ENCODE results near the gene REELD1.

REELD1 gene

DNA sequence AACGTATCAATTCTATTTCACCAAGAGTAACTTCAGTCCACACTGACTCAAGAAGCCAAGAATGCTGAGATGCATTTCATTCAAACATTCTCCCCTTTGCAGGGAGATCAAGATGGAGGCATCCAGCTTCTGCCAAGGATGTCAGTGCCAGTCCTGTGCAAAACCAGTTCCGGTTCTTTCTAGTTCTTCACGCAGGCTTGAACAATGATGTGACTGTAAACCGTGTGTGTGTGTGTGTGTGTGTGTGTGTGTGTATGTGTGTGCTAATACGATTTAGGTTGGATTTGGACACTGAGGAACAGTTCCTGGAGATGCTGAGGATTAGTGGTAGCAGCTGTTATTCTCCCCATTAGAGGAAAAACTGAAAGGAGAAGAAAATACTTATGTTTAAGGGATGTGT lies at the start of gene REELD1:
TSS of gene REELD1 (plus strand) at position 301 of the 400 bp plus-strand sequence. CDS start 2,415 bp downstream, outside the sequence.
- DNase-seq = no peak

DNA sequence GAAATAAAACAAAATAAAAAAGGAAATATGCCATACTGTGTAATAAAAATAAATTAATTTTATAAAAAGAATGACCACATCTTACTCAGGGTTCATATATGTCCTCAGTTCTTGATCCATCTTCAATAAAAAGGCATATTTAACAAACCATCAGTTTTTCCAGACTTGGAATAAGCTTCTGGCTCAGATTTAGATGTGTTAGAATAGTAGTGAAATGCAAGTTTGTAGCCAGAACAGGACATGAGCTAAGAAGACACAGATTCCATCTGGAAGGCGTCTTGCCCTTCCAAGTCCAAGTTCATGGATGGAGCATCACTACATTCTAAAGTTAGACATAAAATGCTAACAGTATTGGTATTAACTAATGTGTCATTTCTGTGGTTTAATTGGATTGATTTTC lies 49.1 kb upstream of the REELD1 start:
- DNase-seq = no peak

DNA sequence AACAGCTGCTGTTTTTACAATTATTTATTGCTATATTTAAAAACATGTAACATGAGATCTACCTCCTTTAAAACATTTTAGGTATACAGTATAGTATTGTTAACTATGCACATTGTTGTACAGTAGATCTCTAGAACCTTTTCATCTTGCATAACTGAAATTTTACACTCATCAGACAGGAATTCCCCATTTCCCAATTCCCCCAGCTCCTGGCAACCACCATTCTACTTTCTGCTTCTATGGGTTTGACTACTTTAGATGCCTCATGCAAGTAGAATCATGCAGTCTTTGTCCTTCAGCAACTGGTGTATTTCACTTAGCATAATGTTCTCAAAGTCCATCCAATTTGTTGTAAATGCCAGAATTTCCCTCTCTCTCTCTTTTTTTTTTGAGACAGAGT lies 48.5 kb upstream of the REELD1 start:
- no peak for DNase-seq

DNA sequence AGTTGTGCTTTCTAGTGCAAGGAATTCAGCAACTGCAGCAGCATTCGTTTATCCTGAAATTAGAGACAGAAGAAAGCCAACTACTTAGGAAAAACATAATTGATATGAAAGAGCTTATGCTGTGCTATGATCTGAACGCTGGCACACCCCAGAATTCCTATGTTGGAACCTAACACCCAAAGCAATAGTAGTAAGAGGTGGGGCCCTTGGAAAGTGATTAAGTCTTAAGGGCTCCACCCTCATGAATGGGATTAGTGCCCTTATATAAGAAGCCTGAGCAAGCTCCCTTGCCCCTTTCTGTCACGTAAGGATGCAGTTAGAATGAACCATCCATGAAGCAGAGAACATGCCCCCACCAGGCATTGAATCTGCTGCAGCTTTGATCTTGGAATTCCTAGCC lies 44.2 kb upstream of the REELD1 start:
- no peak for DNase-seq

DNA sequence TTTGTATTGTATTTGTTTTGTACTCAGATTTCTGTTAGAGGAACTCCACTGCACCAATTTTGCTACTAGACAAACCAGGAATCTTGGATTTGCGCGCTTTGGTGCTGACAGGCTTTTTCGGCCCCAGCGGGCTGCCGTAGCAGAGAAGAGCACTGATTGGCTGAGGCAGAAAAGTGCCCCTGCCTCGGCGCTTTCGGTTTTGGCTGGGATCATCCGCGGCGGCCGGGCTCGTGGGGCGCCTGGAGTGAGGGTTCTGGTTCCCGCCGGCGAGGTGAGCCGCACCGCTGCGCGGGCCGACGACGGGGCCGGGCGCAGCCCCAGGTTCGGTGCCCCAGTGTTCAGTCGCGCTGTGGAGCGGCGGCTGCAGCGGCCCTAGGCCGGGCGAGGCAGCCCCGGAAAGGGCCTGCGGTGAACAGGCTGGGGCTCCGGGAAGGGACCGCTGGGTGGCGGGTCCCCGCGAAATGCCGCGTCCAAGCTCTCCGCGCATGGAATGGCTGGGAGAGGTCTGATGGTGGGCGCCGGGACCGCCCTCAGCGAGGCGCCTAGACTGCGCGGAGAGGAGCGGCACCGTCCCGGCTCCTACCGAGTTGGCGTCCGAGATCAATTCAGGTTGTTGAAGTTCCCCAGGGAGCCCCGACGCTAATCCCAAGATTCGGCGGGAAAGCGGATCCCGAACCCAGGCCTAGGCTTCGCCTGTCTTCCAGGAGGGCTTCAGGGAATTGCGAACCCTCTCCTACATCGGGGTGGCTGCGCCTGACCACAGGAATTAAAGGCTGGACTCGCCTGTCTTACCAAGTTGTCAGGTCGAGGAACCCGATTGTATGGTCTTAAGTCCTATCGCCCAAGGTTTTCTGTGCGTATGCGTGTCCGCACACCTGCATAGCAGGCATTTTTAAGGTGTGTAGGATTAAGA lies 38.5 kb upstream of the REELD1 start, which contains the start of gene LSM6:
TSS of gene LSM6 (plus strand) at position 178 of the 913 bp plus-strand sequence. CDS start 7,204 bp downstream, outside the sequence.
- peak; percentile 87 for DNase-seq

DNA sequence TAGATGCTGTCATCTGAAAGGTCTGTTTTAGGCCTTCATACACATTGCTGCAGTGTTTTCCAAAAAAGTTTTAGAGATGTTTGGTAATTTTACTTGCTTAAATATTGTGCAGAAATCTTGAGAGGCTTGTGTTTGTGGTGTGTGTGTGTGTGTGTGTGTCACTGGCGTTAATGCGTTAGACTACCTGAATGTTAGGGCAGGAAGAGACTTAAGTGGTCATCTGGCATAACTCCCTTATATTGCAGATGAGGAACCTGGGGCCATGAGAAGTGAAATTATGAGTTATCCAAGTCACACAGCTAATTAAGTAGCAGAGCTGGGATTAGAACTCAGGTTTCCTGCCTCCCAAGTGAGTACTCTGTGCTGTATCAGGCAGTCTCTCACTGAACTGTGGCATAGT lies 37.4 kb upstream of the REELD1 start:
- no peak for DNase-seq

DNA sequence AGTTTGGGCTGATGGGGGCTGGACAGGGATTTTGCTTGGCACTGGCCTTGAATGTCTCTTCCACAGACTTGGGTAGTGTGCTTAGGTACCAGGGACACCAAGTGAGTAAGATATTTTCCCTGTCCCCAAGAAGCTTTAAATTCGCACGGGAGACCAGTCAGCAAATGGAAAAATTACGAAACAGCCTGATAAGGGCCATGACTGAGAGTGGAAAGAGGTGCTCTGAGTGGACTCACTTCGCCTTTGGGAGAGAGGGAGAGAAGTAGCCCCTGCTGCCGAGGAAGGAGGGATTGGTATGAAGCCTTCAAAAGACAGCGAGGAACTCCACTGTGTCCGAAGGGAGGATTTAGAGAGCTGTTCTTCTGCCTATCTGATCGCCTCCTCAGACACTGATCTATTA lies 36.2 kb upstream of the REELD1 start:
- no peak for DNase-seq

DNA sequence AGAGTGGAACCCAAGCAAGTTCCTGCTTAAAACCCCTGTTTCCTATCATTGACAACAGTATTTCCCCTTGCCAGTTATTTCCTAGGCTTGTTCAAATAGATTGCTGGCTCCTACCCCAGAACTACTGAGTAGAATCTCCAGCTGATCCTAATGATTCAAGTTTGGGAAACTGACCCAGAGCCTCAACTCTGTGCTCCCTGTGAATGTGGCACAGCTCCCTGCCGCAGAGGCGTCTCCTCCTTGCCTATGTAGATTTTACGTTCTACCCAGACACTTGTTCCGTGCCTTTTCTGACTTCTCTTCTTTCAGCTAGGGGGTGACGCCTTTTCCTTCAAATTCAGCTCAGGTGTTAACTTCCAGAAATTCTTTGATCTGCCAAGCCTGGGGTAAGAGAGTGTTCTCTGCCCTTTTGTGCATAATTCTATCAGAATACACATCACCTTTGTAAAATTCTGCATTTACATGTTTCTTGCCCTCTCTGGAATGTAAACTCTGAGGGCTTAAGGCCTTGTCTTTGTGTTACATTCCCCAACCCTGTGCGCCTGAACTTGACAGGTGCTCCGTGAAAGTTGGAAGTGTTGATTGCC lies 34.5 kb upstream of the REELD1 start:
- DNase-seq = no peak

DNA sequence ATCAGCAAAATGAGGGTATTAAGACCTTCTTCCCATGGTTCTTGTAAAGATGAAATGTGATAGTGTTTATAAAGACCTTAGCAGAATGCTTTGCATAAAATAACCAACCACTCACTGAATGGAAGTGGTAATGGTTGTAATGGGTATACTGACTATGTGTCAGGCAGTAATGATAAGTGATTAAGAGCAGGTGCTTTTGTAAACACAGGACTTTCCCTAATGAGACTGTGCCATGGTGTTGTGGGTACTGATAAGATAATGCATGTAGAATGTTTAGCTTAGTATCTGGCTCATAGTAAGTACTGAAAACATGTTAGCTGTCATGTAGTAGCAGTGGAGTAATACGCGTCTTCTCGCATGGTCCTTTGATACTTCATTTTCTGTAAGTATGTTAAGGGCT lies 31.9 kb upstream of the REELD1 start:
- peak; percentile 57 for DNase-seq

DNA sequence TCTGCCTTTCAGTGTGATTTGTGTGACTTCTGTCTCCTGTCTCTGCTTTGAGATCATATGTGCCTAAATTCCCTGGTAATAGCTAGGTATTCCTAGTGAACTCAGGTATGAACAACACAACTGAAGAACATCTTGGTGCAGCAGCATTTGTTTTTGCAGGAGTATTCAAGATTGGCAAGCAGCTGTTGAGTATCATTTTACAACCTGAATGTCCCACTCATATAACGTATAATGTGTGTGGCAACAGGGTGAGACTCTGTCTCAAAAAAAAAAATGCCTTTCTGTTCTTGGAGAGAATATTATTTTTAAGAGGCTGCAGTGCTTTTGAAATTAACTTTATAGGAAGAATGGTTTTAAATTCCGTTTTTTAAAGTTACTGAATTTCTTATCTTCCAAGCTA lies 31.1 kb upstream of the REELD1 start:
- DNase-seq = no peak

DNA sequence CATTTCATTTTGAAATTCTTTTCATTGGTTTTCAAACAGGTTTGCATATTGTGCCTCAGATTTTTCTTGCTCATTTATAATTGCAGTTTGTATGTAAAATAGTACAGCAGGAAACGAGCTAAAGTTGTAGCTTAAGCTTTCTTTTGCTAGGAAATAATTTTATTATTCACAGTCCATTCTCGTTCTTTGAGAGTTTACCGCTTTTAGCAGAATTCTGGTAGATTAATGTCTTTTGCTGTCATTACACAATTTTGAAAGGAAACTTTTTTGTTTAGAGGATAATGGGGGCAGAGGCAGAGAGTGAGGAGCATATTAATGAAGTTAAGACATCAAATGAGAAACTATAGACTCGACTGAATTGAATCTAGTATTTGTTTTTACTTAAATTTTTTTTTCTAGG lies 28.3 kb upstream of the REELD1 start:
- no peak for DNase-seq

DNA sequence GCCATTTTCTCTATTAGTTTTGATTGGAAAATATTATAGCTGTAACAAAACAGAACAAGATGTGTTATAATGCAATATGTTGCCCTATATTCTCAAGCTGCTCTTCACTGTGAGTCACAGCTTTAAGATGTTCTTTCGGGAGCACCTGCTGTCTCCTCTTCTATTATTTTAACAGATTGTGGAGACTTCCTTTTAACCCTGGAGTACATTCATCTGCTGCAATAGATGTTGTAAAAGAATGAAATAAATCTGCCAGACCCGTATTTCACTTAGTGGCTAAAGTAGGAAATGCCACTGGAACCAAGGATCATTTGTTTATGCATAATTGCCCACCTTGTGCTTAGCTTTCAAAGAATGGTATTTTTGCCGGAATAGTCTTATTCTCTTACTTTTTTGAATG lies 27.7 kb upstream of the REELD1 start:
- DNase-seq = no peak

DNA sequence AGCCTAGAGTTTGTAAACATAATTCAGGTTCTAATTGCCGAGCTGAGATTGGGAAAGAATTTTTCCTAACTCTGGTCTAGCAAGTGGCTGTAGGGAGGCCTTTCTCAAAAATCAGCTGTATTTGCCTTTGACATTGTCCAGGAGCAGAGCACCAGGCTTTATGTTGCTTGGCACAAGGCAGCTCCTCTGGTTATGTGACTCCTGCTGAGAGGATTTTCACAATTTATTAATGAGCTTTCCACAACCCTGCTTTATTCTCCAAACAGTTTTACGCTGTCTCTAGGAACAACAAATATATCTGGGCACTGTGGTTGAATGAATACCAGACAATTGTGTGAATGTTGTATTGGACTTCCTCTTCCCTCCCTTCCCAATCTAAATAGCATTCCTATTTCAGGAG lies 23.9 kb upstream of the REELD1 start:
- no peak for DNase-seq

DNA sequence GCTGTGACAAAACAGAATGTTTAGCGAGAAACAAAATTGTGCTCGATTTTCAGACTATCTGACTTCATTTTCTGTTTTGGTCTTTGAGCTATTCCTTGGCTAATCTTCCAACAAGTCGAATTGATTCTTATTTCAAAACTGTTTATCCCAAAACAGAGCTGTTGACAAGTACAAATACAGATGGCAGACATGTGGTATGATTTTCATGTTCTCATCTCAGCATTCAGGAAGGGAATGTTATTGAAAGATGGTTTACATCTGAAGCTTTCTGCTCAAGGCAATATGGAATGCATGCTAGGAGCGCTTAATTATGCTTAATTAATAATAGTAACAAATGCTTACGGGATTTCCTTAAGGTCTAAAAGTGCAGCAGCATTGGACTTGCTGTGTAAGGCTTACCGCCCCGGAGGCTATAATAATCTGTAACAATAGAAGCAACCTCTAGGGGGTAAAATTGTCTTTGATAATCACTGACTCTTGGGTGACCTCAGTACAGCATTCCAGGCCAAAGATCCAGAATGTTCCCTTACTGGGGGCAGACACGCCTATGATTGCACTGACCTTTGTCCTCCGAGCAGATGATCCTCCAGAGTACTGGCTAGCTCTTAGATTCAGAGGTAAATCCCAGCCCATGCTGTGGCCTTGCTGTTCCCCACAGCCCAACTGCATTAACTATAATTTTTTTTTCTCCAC lies 22.4 kb upstream of the REELD1 start:
- DNase-seq = no peak

DNA sequence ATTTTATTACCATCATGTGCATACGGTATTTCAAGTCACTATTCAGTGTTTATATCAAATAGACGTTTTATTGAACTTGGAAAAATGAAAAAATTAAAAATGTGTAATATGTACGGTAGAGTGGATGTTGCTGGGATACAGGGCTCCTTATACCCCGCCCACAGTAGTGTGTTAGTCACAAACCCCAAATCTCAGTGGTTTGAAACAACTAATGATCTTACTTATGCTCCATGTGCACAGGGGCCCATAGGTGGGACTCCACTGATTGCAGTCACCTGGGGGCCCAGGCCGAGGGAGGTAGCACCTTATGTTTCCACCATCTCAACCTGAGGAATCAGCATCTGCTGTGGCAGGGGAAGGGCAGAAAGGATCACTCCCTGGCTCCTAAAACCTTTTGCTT lies 20.7 kb upstream of the REELD1 start:
- DNase-seq = no peak

DNA sequence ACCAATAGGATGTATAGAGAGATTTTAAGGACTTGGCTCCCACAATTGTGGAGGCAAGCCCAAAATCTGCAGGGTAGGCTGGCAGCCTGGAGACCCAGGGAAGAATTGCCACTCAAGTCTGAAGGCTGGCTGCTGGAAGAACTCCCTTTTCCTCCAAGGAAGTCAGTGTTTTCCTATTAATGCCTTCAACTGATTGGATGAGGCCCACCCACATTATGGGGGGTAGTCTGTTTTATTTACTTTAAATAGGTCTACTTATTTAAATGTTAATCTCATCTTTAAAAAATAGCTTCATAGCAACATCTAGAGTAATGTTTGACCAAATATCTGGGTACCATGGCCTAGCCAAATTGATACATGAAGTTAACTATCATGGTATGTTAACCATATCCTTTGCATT lies 20.1 kb upstream of the REELD1 start:
- no peak for DNase-seq

DNA sequence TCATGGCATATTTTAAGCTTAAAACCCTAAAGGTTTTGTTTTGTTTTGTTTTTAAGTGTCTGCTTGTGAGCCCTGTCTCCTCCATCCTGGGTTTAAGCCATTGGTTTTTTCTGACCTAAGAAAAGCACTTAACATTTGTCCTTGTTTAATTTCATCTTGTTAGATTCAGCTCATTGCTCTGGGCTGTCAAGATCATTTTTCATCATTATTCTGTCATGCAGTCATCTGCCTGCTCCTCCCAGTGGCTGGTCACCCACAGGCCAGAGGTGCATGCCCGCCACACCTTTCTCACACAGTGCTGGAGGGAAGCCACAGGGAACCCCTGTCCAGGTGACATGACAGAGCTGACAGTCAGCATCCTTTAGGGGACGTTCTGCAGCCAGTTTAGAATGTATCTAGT lies 11.7 kb upstream of the REELD1 start:
- no peak for DNase-seq

DNA sequence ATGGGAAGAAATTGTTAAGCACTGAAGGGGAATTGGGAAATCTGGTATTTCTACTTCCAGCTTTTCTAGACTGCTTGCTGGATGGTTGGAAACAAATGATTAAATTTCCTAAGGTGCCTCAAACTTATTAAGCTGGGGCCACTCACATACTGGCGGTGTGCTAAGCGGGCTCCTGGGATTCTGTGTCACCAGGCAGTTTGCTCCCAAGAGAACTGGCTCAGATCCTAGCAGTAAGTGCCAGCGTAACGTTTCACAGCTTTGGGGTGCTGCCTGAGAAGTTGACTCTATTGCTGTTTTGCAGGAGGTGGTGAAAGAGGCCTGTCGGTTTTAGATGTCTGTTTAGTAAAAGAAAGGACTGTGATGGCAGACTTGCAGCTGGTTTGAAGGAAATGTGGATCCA lies 6.9 kb upstream of the REELD1 start:
- no peak for DNase-seq

DNA sequence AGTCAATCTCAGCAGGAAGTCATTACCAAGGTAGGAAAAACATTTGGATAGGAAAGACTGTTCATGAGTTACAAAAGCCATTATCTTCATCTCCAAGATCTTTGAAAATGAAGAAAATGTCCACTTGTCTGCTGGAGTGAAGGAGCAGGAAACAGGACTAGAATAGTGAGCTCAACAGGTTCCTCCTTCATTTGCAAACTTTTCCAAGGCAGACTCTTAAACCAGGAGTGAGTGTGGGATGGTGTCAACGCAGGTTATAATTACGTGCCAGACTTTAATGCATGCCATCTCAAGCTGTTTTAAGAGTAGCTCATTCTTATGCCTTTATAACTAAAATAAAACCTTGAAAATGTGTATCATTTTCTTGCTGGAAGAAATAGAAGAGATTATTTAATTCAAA lies 3.4 kb upstream of the REELD1 start:
- no peak for DNase-seq

DNA sequence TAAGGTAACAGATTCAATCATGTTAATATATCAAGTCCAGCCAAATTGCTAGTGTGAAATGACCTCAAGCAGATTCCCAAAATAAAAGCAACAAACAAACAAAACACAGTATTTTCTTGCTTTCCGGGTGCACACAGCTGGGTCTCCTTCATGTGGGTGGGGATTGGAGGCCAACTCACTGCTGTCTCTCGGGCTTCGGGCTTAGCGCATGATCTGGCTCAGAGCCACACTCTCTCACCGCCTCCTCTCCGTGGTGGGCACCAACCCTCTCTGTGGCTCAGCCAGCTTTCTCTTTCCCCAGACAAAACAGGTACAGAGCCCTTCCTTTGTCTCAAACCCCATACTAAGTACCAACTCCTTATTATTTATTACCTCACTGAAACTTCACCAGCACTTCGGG lies 2.9 kb upstream of the REELD1 start:
- DNase-seq = no peak

DNA sequence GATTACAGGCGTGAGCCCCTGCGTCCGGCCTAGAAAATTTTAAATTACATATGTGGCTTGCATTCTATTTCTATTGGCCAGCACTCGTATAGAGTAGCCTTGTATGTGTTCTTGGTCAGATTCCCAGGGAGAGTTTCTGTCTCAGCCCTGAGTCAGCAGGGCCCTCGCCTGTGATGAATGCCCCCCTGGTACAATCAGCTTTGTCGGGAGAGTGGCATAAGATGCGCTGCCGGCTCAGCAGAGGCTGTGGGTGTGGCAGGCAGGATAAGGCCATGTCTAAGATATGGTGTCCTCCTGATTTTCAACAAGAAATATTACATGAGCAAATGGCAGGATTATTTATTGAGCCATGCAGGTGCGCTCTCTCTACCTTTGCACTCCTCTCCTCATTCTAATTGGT lies 1.6 kb upstream of the REELD1 start:
- DNase-seq = no peak

DNA sequence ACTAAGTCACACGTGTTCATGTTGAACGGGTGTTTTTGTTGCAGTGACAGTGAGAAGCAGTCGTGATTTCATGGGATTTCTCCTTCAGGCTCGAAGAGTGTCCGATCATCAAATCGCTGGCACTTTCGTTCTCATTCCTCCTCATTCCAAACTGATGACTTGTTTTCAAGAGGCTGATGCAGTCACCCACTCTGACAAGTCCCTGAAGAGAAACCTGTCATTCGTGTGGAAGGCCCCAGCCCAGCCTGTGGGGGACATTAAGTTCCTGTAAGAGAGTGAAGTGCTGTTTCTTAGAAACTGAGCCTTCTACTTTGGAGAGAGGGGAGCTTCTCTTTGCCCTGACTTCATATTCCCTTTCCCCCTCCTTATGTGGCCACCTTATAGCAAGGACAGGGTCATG lies 8.0 kb downstream of the REELD1 start:
- no peak for DNase-seq

DNA sequence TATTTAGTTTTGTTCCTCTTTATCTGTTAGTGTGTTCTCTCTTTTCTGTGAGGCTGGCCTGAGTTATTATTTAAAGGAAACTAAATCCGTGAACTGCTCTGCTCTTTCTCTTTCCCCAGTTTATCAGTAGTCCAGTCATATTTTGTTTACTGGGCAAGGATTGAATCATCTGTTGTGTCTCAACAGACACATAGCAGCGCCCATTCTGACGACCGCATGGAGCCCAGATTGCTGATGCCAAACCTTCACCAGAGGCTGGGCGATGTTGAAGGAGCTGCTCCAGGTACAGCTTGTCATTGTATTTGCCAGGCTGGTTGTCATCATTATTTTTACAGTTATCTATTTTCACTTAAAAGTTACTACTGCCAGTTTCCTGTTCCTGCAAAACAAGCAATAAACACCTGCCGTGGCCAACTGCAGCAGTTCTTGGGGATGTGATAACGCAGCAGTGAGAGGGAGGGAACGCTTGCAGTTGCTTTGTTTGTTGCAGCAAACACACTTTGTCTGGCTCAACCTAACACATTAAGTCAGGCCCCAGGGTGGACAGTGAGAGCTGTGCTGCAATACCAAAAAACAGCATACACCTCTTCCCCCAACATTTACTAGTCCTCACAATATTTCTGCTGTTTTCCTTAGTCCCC lies 10.1 kb downstream of the REELD1 start:
- DNase-seq = no peak

All from hematopoietic multipotent progenitor cell treated with erythropoietin and hydrocortisone succinate and interleukin-3 and kit ligand, for 8 days (in vitro differentiated cells).